ENCODE results near the gene RNF152.

The RNF152 gene

GRCh38 chr18:61853855-61854254 lies 39.0 kb downstream of the RNF152 start:
- no peak for DNase-seq

GRCh38 chr18:61852496-61852895 lies 40.3 kb downstream of the RNF152 start:
- DNase-seq = peak in 1 of 14 donors; percentile 24

GRCh38 chr18:61851940-61852451 lies 40.8 kb downstream of the RNF152 start:
- DNase-seq = no peak

- no peak for DNase-seq
Measured at GRCh38 chr18:61851279-61851678, 41.5 kb downstream of the RNF152 start.

DNA sequence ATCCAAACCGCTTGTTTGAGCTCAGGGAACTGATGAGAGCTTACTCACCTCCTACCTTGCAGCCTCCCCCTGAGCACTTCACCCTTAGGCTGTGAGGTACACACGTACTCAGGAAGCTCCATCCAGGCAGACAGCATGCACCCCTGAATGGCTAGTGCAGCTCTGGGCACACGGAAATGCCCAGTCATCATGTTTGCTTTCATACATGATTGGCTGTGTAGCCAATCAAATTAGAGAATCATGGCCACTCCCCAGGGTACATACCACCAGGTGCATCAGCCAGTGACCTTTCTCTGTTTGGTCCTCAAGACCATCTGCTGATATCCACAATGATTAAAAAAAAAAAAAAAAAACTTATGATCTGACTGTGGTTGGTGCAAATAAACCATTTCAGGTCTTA lies 42.1 kb downstream of the RNF152 start:
- no peak for DNase-seq

GRCh38 chr18:61847164-61847791 lies 45.5 kb downstream of the RNF152 start:
- DNase-seq = no peak

- DNase-seq = no peak
Measured at GRCh38 chr18:61845197-61845596, 47.6 kb downstream of the RNF152 start.

DNA sequence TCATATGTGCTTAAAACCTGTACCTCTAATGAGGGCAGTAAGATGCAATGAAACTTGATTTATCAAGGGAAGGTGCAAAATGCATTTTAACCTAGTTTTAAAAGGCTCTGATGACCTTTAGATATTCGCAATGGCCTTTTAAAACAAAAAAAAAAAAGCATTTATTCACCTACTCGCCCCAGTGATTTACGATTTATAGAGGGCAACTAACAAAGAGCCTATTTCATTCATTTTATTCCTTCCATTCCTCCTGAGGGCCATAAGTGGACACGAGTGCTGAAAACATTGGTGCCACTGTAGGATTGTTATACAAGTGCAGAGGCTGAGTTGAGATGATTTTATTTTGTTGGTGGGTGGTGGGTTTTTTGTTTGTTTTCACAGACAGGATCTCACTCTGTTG lies 48.1 kb downstream of the RNF152 start:
- DNase-seq = no peak

DNA sequence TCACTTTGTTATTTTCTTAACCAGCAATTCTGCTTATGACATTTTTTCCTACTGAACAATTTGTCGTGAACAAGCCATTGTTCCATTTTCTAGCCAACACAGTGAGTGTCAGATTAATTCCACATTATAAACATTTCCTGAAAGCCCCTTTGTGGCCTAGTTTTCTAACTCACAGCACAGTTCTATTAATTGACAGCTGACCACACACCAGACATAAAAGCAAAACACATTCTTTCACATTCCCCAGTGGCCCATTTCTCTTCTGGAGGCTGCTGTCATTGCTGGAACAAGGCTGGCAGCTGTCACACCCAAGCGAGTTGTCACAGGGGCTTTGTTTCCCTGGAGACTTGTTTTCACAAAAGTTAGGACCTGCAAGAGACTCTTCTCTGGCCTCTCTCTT lies 50.7 kb downstream of the RNF152 start:
- DNase-seq = peak in 9 of 14 donors; percentile 8 to 46 (median 24)

- no peak for DNase-seq
Measured at GRCh38 chr18:61841706-61842105, 51.1 kb downstream of the RNF152 start.

DNA sequence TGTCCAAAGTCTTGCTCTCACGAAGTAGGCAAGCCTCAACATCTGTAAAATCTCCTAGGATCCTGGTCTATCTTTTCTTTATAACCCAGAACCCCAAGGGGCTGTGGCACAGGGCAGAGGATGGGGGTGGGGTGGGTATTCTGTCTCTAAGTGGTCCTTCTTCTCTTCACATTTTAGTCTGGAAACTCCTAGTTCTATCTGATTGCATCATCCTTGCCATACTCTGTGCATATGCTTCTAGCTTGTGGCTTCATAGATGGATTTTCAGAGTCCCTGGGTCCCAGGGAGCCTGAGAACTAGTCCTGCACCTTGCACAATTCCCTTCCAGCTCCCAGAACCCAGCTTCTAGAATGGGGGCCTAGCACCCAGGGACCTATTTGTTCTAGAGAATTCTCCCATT lies 52.5 kb downstream of the RNF152 start:
- DNase-seq = no peak

GRCh38 chr18:61838521-61838920 lies 54.3 kb downstream of the RNF152 start:
- no peak for DNase-seq

GRCh38 chr18:61833978-61834377 lies 58.8 kb downstream of the RNF152 start:
- no peak for DNase-seq

DNA sequence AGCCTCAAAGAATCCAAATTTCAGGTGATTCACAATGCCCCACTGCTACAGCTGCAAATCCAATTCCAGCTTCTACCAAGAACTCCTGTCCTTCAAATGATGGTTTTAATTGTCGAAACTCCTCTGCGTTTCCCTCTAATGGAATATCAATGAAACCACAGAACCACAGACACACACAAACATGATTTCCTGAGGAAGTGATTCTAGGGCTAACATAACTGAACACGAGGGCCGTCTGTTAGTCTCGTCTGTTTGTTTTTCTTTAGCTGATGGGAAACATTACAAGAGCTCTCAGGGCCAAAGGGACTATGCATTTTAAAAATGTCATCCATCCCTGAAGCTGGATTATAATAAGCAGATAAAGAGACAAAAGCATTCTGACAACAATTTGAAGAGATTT lies 59.4 kb downstream of the RNF152 start:
- DNase-seq = no peak

DNA sequence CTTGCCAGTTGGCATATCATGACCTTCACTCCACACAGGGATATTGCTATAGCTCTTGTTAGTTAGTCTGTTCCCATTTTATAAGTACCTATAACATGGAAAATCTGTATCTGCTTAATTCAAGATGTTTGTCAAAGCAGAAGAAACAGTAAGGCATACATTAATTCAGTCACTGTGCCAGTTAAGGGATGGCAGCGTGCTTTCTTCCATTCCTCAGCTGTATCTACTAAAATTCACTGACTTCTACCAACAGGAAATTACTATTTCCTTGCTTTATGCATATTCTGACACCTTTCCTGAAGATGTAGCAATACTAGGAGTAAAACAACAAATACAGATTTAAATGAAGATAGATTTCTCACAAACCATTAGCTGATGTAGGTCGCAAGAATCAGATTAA lies 59.9 kb downstream of the RNF152 start:
- no peak for DNase-seq

GRCh38 chr18:61831071-61831470 lies 61.7 kb downstream of the RNF152 start:
- peak in 1 of 14 donors; percentile 49 for DNase-seq

DNA sequence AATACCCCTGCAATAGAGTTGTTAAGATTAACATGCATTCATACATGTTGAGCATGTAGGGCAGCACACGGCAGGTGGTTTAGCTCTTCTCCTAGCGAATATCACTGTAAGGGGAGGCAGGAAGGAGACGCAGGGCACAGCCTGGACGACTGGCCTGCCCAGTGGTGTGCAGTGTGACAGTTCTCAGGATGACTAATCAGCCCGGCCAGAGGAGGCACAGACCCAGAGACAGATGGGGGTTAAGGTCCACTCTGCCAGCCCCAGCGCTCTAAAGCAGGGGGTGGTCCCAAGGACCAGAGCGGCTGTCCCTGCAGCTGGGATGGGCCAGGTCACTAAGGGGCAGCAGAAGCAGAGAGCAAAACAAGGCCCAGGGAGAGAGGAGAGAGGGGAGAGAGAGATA lies 63.7 kb downstream of the RNF152 start:
- peak in 1 of 14 donors; percentile 22 for DNase-seq

DNA sequence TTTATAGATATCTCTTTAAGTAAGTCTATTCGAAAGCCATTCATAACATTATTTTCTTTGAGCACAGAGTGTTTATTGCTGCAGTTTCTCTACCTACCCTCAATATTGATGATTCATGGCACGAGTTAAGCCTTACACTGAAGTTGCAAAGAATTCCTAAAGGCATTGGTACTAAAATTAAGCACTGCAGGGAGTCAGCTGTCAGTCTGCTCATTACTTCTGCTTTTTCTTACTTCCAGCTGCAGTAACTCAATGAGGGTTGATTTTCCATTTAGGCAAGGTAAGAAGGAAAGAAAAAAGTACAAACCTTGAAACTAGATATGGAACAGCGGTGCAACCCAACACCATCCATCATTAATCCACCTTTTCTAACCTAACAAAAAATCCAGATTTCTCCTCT lies 65.2 kb downstream of the RNF152 start:
- no peak for DNase-seq

DNA sequence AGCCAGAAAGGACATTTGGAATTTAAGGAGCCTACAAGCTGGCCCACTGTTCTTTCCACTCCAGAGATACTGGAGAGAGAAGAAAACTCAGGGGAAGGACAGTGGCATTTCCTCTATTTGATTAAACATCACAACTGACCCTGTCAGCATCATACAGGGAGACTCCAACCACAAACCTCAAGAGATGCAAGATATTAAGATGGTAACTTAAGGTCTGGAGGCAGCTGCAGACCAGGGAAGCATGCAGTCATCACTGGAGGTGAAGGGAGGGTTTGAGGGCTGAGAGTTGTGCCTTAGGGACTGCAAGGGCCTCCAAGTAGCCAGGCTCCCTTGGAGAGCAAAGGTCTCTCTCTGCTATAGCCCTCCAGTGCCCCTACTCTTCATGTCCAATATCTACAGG lies 67.4 kb downstream of the RNF152 start:
- DNase-seq = no peak

GRCh38 chr18:61824733-61825363 lies 68.0 kb downstream of the RNF152 start:
- no peak for DNase-seq

- peak in 1 of 14 donors; percentile 56 for DNase-seq
Measured at GRCh38 chr18:61823595-61823994, 69.2 kb downstream of the RNF152 start.

- DNase-seq = no peak
Measured at GRCh38 chr18:61822879-61823278, 69.9 kb downstream of the RNF152 start.

- peak in 1 of 14 donors; percentile 40 for DNase-seq
Measured at GRCh38 chr18:61821748-61822147, 71.1 kb downstream of the RNF152 start.

DNA sequence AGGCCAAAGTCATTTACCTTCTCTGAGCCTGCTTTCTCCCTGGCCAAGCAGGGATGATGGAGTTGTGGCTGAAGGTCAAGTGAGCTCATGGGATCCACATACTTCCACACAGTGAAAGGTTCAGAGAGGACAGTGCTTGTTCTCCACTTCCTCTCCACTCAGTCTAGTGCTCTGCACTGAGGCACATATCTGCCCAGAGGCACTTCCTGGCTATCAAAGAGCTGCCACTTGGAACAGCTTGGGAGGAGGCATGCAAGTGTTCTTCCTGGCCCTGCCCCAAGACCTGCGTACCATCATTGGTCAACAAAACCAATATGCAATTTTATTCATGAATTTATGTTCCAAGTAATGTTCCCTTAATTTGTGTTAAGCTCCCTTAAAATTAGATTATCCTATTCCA lies 71.9 kb downstream of the RNF152 start:
- no peak for DNase-seq

Data from C1 segment of cervical spinal cord (tissue), 14 donors.